A673 (cell line): ENCODE results near the gene GMPR.
A peak's percentile ranks its signal among the peaks of the same experiment; 100 is the strongest.

ENCODE experiments used
- CTCF ChIP-seq: fragments of 300-800, 200-600 bp; sonication (generic); conservative IDR thresholded peaks from 2 replicates; pipeline ENCODE4 v1.5.1; 2017; ENCODE audit warnings: low read depth, mild to moderate bottlenecking, antibody characterized with exemption, low read length, moderate library complexity, mixed read lengths
- EZH2 ChIP-seq: fragments of 200-600 bp; sonication (generic); IDR thresholded peaks from 2 replicates; pipeline ENCODE4 v1.6.1; 2017; ENCODE audit warnings: borderline replicate concordance, low read depth, mild to moderate bottlenecking, mixed read lengths, antibody characterized with exemption, low read length; ENCODE audit not compliant: poor library complexity, severe bottlenecking

- TF ChIP-seq CTCF (peak; percentile 98), EZH2 (no peak)
Observed at GRCh38 chr6:16286151-16286522, 47.8 kb downstream of the GMPR start.
